RWPE2 (cell line): ENCODE data around the gene EPYC.
A peak's percentile ranks its signal among the peaks of the same experiment; 100 is the strongest.

Source experiments
- ATAC-seq: fragments of 200-7000 bp; cut with Tn5 transposase; 3 replicates; pipeline ENCODE4 v1.9.1; 2021; ENCODE audit warnings: low read depth
- DNase-seq: peaks from one replicate; pipeline ENCODE4 v3.0.0-alpha.2; 2020; ENCODE audit warnings: low spot score
- H3K27ac ChIP-seq: fragments of 450-650 bp; 2 replicates; pipeline ENCODE4 v1.5.1; 2017; ENCODE audit warnings: mild to moderate bottlenecking; ENCODE audit not compliant: poor library complexity, severe bottlenecking
- H3K27me3 ChIP-seq: fragments of 250-450 bp; sonication (Bioruptor Pico); 2 replicates; pipeline ENCODE4 v1.5.1; 2021; ENCODE audit warnings: mild to moderate bottlenecking, moderate library complexity; ENCODE audit not compliant: insufficient read depth, poor library complexity, severe bottlenecking
- H3K36me3 ChIP-seq: fragments of 250-450 bp; sonication (Bioruptor Pico); 2 replicates; pipeline ENCODE4 v1.5.1; 2020; ENCODE audit warnings: low read depth, mild to moderate bottlenecking, moderate library complexity
- H3K4me1 ChIP-seq: fragments of 250-450 bp; sonication (Bioruptor Pico); 2 replicates; pipeline ENCODE4 v1.5.1; 2021; ENCODE audit warnings: mild to moderate bottlenecking, moderate library complexity; ENCODE audit not compliant: insufficient read depth, poor library complexity, severe bottlenecking
- H3K4me3 ChIP-seq: fragments of 250-450 bp; sonication (Bioruptor Pico); 2 replicates; pipeline ENCODE4 v1.5.1; 2021; ENCODE audit warnings: mild to moderate bottlenecking, moderate library complexity; ENCODE audit not compliant: severe bottlenecking
- H3K9me3 ChIP-seq: fragments of 250-450 bp; sonication (Bioruptor Pico); 2 replicates; pipeline ENCODE4 v1.5.1; 2021; ENCODE audit warnings: mild to moderate bottlenecking, moderate library complexity; ENCODE audit not compliant: severe bottlenecking
- TF ChIP-seq, protein P1 (sequence below): fragments of 450-650 bp; IDR thresholded peaks from one replicate; pipeline ENCODE4 v1.5.1; 2017; ENCODE audit warnings: mild to moderate bottlenecking, moderate library complexity; ENCODE audit not compliant: poor library complexity, severe bottlenecking

Gene EPYC

DNA sequence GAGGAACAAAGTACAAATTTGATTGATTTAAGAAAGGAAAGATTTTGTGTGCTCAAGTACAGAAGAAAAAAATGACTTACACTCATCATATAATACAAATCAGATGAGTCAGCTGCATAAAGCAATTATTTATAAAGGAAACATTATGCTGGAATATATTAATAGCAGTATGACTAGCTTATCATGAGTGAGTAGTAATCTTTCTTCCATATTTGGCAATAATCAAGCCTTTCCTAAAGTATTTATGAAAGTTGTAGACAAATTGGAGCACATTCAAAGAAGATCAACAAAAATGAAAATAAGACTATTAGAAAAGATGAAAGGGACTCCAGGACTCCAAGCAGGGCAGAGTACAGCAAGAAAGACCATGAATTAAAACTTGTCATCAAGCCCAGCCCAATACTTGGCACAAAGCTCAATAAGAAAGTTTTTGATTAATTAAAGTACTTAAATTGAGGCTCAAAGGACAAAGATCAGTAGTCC, 82.6 kb downstream of the EPYC start:
- ATAC-seq (peak; percentile 65), DNase-seq (no peak)
- no peak overlapping the region for H3K27ac ChIP-seq
- no peaks in the 10 kb centered on the region for H3K36me3 ChIP-seq
- H3K9me3 ChIP-seq: no peaks in the 10 kb centered on the region
- H3K4me3 ChIP-seq: no peak overlapping the region
- peaks cover 10% of the 10 kb centered on the region for H3K4me1 ChIP-seq
- TF ChIP-seq, protein P1, sequence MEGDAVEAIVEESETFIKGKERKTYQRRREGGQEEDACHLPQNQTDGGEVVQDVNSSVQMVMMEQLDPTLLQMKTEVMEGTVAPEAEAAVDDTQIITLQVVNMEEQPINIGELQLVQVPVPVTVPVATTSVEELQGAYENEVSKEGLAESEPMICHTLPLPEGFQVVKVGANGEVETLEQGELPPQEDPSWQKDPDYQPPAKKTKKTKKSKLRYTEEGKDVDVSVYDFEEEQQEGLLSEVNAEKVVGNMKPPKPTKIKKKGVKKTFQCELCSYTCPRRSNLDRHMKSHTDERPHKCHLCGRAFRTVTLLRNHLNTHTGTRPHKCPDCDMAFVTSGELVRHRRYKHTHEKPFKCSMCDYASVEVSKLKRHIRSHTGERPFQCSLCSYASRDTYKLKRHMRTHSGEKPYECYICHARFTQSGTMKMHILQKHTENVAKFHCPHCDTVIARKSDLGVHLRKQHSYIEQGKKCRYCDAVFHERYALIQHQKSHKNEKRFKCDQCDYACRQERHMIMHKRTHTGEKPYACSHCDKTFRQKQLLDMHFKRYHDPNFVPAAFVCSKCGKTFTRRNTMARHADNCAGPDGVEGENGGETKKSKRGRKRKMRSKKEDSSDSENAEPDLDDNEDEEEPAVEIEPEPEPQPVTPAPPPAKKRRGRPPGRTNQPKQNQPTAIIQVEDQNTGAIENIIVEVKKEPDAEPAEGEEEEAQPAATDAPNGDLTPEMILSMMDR: no peak
- H3K27me3 ChIP-seq: no peaks in the 10 kb centered on the region

DNA sequence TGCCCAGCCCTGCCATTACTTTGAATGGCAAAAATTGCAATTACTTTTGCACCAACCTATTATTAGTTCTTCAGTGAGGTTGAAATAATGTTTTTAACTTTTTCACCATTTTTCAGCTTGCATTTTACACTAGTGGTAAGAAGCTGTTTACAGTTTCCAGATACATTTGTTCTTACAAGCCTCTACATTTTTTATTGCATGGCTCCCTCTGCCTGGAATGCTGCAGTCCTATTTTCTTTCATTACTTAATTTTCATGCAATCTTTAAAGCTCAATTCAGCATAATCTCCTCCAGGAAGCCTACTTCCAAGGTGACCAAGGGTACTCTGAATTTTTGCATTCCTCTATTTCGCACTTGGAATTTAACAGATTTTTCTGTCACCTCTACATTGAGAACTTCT, 83.2 kb downstream of the EPYC start:
- TF ChIP-seq, protein P1: no peak
- no peaks in the 10 kb centered on the region for H3K9me3 ChIP-seq
- no peak overlapping the region for H3K27ac ChIP-seq
- ATAC-seq: no peak
- H3K36me3 ChIP-seq: no peaks in the 10 kb centered on the region
- no peak overlapping the region for H3K4me3 ChIP-seq
- no peaks in the 10 kb centered on the region for H3K27me3 ChIP-seq
- DNase-seq: no peak
- peaks cover 10% of the 10 kb centered on the region for H3K4me1 ChIP-seq

DNA sequence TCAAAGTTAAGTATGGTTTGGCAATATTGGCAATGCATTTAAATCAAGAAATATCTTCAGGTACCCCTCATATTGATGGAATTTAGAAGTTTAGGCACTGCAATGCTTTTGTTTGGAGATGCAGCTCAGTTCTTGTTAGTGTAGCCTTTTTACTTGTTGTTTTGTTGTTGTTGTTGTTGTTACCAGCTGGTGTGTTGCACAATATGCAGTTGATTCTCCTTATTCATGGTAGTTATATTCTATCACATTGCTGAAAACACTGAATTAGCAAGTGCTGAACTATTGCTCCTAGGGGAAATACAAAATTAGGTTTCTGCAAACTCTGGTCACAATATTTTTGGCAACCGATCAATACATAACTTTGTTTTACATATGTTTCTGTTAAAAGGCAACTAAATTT, 84.5 kb downstream of the EPYC start:
- Histone ChIP-seq H3K27ac (no peak overlapping the region), H3K27me3 (no peaks in the 10 kb centered on the region), H3K9me3 (no peaks in the 10 kb centered on the region), H3K4me3 (no peak overlapping the region), H3K36me3 (no peaks in the 10 kb centered on the region), H3K4me1 (peaks cover 10% of the 10 kb centered on the region)
- no peak for ATAC-seq
- no peak for DNase-seq
- TF ChIP-seq, protein P1: no peak

DNA sequence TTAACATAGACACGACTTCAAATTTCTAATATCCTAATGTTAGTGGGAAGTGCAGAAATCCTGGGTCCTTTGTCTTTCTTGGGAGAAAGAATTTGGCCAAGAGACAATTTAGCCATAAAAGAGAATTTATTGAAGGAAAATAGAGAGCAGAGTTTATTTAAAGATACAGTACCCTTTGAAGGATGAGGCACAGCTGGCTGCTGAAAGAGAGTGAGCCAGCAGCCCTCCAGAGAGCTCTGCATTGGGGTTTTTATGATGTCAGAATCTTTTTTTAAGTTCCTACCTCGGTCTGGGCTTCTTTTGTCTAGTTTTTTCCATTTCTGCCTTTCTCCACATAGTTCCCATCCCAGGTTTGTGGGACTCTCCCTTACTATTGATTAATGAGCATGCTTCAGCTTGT, 87.3 kb downstream of the EPYC start:
- DNase-seq: no peak
- H3K36me3 ChIP-seq: no peaks in the 10 kb centered on the region
- H3K27me3 ChIP-seq: no peaks in the 10 kb centered on the region
- H3K4me1 ChIP-seq: peaks cover 10% of the 10 kb centered on the region
- no peak for ATAC-seq
- TF ChIP-seq, protein P1: no peak
- no peak overlapping the region for H3K4me3 ChIP-seq
- no peaks in the 10 kb centered on the region for H3K9me3 ChIP-seq
- no peak overlapping the region for H3K27ac ChIP-seq

DNA sequence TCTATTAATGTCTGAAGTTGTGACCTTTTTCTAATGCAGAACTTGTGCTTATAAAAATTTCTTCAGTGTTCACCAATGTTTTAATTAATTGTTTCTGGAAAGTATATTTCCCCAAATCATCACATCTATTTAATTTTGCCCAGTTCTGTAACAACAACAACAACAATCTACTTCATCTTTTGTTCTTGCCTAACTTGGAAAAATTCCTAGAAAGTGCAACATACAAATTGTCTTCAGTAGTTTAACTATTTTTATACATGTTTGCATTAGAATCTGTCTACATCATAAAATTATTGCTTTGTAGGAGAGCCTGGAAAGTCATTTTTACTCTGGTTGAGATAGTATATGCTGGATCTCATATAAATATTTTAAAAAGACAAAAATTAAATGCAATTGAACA, 88.3 kb downstream of the EPYC start:
- TF ChIP-seq, protein P1: no peak
- H3K9me3 ChIP-seq: no peaks in the 10 kb centered on the region
- peaks cover 1% of the 10 kb centered on the region for H3K4me1 ChIP-seq
- no peaks in the 10 kb centered on the region for H3K36me3 ChIP-seq
- H3K4me3 ChIP-seq: no peak overlapping the region
- ATAC-seq (no peak), DNase-seq (no peak)
- no peaks in the 10 kb centered on the region for H3K27me3 ChIP-seq
- no peak overlapping the region for H3K27ac ChIP-seq
